Psoas muscle (tissue), 8 donors: Measurements from ENCODE around the gene NRIP3. TPM values are rescaled to one million over a fixed set of nuclear protein-coding genes. Genes with fewer than 3 reads are reported as not detected.

Experiments
- ATAC-seq, 4 donors: fragments of 200-7000 bp; cut with Tn5 transposase; one replicate each; pipeline ENCODE4 v1.9.1; 2020; ENCODE audit warnings: moderate library complexity in 3 of 4, mild to moderate bottlenecking in 2 of 4
- DNase-seq, 2 donors: peaks; one replicate each; pipeline ENCODE4 v3.0.0-alpha.2; 2020
- H3K27ac ChIP-seq: fragments of 200-600 bp; one replicate; pipeline ENCODE4 v1.8.0; 2022
- H3K27me3 ChIP-seq, 3 donors: fragments of 200-600 bp in 1 of 3; one replicate each; pipeline versions ENCODE4 v1.6.1 to v1.8.0; 2013 to 2022; ENCODE audit warnings: low read length in 2 of 3, mild to moderate bottlenecking in 2 of 3, moderate library complexity in 1 of 3; ENCODE audit not compliant: insufficient read depth in 3 of 3
- H3K36me3 ChIP-seq, 2 donors: fragments of 200-600 bp in 1 of 2; one replicate each; pipeline versions ENCODE4 v1.6.1 to v1.8.0; 2013 to 2022; ENCODE audit warnings: low read depth in 1 of 2, mild to moderate bottlenecking in 1 of 2, moderate library complexity in 1 of 2; ENCODE audit not compliant: insufficient read depth in 1 of 2
- H3K4me1 ChIP-seq: fragments of 200-600 bp; one replicate; pipeline ENCODE4 v1.8.0; 2022
- H3K4me3 ChIP-seq: fragments of 200-600 bp; one replicate; pipeline ENCODE4 v1.8.0; 2022; ENCODE audit warnings: mild to moderate bottlenecking
- H3K9me3 ChIP-seq: fragments of 200-600 bp; one replicate; pipeline ENCODE4 v1.8.0; 2022
- WGBS, 3 donors: extraction: QIAGEN DNeasy Blood & Tissue Kit; methylation state at CpG; one replicate each; pipeline versions ENCODE4 v1.1.6 to v1.1.7; 2013; 5-methylcytosine and 5-hydroxymethylcytosine counted together
- intact Hi-C, 2 donors: fragments of 100-400 bp; cut with DNase I; formaldehyde crosslinking; loops; one replicate each; pipeline versions ENCODE4 v1.11.0 to v1.14.2; 2022
- polyA plus RNA-seq, 3 donors: library from polyadenylated mRNA; stranded (reverse); fragments of 200-250 nt; gene quantifications; one replicate each; pipeline ENCODE4 v1.2.3, GENCODE V29; 2013
- total RNA-seq, 4 donors: library from RNA; stranded (reverse); fragmentation: NEBNext Ultra II Directional in 2 of 4; extraction: Animal tissue kit (Norgen Biotek cat#: 25700) in 2 of 4; gene quantifications; one replicate each; pipeline versions ENCODE4 v1.2.1 to v1.2.4, GENCODE V29; 2021 to 2023
- TF ChIP-seq, protein P1 (sequence below): fragments of 200-600 bp; IDR thresholded peaks from one replicate; pipeline ENCODE4 v1.8.0; 2022; ENCODE audit warnings: antibody characterized with exemption
- donor health status: healthy with polysubstance abuse.
- donor health status: DM: no; HTN: no; CAD: no; lungs with moderate emphysema.
- donor health status: Bipolar disorder and iron deficiency.
- donor health status: healthy.
- donor health status: DM: yes; HTN: yes; CAD: no.
- donor health status: DM: no; HTN: no; CAD: no.
- donor health status: DM: no; HTN: no; CAD: no.
- donor health status: DM: yes; HTN: yes; CAD: no.

Gene NRIP3
- total and polyA plus RNA-seq, 7 donors, result 0.09 to 2.1 (median 0.23) TPM; not detected in 1

DNA sequence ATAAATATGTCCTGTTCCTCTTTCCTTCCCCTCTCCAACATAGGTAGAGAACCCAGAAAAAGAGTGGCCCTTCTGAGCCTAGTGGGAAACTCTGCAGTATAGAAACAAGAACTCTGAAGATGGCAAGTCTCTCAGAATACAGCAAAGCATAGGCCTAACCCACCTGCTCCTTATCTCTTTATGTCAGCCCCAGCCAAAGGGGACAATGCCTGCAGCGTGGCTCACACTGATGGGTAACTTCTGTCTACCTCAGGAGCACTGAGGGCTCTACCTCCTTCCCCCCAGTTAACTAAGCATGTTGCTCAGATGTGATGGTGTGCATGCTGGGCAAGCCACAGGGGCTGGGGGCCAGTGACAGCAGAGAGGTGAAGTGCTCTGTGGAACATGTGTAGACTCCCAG is 4.9 kb upstream of the NRIP3 start:
- TF ChIP-seq, protein P1, sequence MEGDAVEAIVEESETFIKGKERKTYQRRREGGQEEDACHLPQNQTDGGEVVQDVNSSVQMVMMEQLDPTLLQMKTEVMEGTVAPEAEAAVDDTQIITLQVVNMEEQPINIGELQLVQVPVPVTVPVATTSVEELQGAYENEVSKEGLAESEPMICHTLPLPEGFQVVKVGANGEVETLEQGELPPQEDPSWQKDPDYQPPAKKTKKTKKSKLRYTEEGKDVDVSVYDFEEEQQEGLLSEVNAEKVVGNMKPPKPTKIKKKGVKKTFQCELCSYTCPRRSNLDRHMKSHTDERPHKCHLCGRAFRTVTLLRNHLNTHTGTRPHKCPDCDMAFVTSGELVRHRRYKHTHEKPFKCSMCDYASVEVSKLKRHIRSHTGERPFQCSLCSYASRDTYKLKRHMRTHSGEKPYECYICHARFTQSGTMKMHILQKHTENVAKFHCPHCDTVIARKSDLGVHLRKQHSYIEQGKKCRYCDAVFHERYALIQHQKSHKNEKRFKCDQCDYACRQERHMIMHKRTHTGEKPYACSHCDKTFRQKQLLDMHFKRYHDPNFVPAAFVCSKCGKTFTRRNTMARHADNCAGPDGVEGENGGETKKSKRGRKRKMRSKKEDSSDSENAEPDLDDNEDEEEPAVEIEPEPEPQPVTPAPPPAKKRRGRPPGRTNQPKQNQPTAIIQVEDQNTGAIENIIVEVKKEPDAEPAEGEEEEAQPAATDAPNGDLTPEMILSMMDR, result no peak
- Histone ChIP-seq H3K27ac (no peak overlapping the region), H3K9me3 (no peaks in the 10 kb centered on the region), H3K4me3 (no peak overlapping the region), H3K27me3 (peaks cover 0 to 11% (median 3%) of the 10 kb centered on the region in 3 donors), H3K36me3 (no peaks in the 10 kb centered on the region), H3K4me1 (peaks cover 9% of the 10 kb centered on the region)
- intact Hi-C loops, result no loop called here
- DNase-seq (no peak), ATAC-seq (no peak)
- WGBS, 3 donors, result 67 to 86% (median 86%) methylated on average over 1 of the region's 1 CpG

DNA sequence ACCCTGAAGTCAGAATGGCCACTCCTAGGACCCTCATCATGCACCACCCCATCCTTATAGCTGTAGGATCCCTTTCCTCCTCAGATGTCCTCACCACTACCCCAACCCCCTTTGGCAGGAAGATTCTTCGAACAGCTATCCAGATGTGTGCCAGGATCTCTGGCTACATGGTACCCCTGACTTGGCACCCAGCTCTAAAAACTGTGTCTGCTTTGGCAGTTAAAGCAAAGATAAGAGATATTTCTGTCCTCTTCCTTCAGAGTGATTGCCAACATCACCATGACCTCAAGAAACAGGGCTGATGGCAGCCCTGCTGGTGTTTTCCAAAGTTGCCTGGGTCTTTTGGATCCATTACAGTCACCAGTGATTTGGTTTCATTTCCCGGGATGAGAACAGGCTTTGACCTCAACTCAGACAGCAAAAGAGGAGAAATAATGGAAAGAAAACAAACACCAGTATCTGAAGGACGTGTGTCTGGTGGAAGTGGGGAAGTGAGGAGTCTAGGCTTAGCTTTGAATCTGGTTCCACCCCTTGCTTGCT is 4.3 kb upstream of the NRIP3 start:
- 48 to 59% (median 49%) methylated on average over 3 of the region's 3 CpGs for WGBS, 3 donors
- H3K9me3 ChIP-seq, result no peaks in the 10 kb centered on the region

DNA sequence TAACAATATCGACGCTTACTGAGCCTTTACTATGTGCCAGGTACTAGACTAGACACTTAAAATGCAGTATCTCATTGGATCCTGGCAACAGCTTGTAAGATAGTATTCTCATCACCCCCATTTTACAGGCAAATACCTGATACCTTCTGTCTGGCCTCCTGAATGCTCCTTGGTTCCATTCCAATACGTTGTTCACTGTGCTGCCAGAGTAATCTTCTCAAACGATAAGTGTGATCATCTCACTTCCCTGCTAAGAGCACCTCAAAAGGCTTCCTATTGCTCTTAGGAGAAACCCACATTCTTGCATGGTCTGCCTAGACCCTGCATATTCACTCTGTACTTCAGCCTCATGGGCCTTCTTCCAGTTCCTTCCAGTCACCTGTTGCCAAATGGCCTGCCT is 1.3 kb upstream of the NRIP3 start:
- Histone ChIP-seq H3K27me3 (peaks cover 3 to 47% (median 11%) of the 10 kb centered on the region in 3 donors), H3K27ac (no peak overlapping the region), H3K4me1 (peaks cover 19% of the 10 kb centered on the region), H3K36me3 (no peaks in the 10 kb centered on the region), H3K4me3 (no peak overlapping the region), H3K9me3 (no peaks in the 10 kb centered on the region)
- TF ChIP-seq, protein P1, result no peak
- intact Hi-C loops, result no loop called here
- no peak for DNase-seq
- no peak for ATAC-seq
- WGBS, 3 donors, result 60 to 76% (median 69%) methylated on average over 4 of the region's 4 CpGs

More for the DNA sequence above, 4.3 kb upstream of the NRIP3 start:
- Histone ChIP-seq H3K4me1 (peaks cover 15% of the 10 kb centered on the region), H3K27ac (no peak overlapping the region), H3K4me3 (no peak overlapping the region), H3K27me3 (peaks cover 3 to 17% (median 4%) of the 10 kb centered on the region in 3 donors), H3K36me3 (no peaks in the 10 kb centered on the region)
- ATAC-seq, result no peak
- TF ChIP-seq, protein P1, result no peak
- DNase-seq, result no peak
- intact Hi-C loops, result no loop called here

DNA sequence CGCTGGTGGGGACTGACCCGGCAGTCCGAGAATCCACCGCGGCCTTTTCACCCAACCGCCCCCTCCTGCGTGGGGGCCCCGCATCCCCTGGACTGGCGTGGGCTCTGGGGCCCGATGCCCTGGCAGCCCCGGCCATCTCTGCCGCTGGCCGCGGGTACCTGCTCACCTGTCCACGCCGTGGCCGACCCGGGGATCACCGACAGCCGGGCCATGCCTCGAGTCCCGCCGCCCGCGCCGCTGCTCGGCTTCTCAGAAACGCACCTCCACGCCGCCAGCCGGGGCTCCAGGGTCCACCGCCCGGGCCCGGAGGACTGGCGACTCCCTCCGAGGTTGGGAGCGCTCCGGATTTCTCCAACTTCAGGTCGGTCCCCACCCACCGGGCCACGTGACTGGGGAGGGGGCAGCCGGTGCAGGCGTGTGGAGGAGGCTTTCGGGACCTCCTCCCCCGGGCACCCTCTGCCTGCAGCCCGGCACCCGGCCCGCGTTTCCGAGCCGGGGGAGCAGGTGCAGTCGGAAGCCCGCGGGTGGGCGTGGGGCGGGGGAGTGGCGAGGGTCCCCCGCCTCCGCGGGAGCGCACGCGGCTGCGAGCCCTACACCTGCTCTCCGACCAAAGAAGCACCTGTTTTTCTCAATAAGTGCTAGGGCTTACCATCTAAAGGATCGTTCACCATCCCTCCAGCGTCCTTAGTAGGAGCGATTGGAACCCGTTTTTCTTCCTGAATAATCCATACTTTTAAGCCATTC is 554 bp upstream of the NRIP3 start:
- Histone ChIP-seq H3K4me1 (peaks cover 19% of the 10 kb centered on the region), H3K27ac (no peak overlapping the region), H3K9me3 (no peaks in the 10 kb centered on the region), H3K4me3 (peak overlapping the region; percentile 57), H3K27me3 (peaks cover 3 to 54% (median 11%) of the 10 kb centered on the region in 3 donors), H3K36me3 (no peaks in the 10 kb centered on the region)
- 6 to 9% (median 8%) methylated on average over 49 to 69 of the region's 69 CpGs for WGBS, 3 donors
- intact Hi-C loops, result no loop called here
- TF ChIP-seq, protein P1, result no peak
- DNase-seq (peak in 1 of 2 donors; percentile 31), ATAC-seq (peak; percentile 15 to 40 (median 30))
